K562 (cell line): ENCODE results near the gene CNR2. TPM values are rescaled to one million over a fixed set of nuclear protein-coding genes. Genes with fewer than 3 reads are reported as not detected.

ENCODE experiments used
- CBX3 ChIP-seq, 2 experiments: IDR thresholded peaks; 1 replicate in 1 of 2; 2 replicates in 1 of 2; pipeline ENCODE4 v1.6.1; 2012; ENCODE audit warnings: inconsistent platforms in 2 of 2, low read length in 2 of 2, borderline replicate concordance in 1 of 2, control low read depth in 1 of 2
- ILF3 ChIP-seq: fragments of 450-650 bp; IDR thresholded peaks from 2 replicates; pipeline ENCODE4 v1.6.1; 2018; ENCODE audit warnings: antibody characterized with exemption, mild to moderate bottlenecking, moderate library complexity, borderline replicate concordance
- SP2 ChIP-seq: IDR thresholded peaks from 2 replicates; pipeline ENCODE4 v1.6.1; 2011; ENCODE audit warnings: mild to moderate bottlenecking, low read depth, low read length, moderate library complexity; ENCODE audit not compliant: poor library complexity, severe bottlenecking; ENCODE audit errors: extremely low read depth
- SRSF9 ChIP-seq: fragments of 200-400 bp; formaldehyde crosslinking; IDR thresholded peaks from 2 replicates; pipeline ENCODE4 v1.6.1; 2017; ENCODE audit warnings: low read depth, low read length, borderline replicate concordance
- STAG1 ChIP-seq: sonication (generic); formaldehyde crosslinking; IDR thresholded peaks from 2 replicates; pipeline ENCODE4 v1.5.0; 2020; ENCODE audit warnings: missing genetic modification reagents, borderline replicate concordance
- USF2 ChIP-seq: sonication (generic); formaldehyde crosslinking; IDR thresholded peaks from 2 replicates; pipeline ENCODE4 v1.5.0; 2020; ENCODE audit warnings: missing genetic modification reagents
- ZNF134 ChIP-seq: fragments of 250-450 bp; sonication (Bioruptor Pico); conservative IDR thresholded peaks from 2 replicates; pipeline ENCODE4 v1.4.0; 2020
- ZZZ3 ChIP-seq: fragments of 450-650 bp; IDR thresholded peaks from 2 replicates; pipeline ENCODE4 v1.6.1; 2016; ENCODE audit warnings: antibody characterized with exemption, mild to moderate bottlenecking, moderate library complexity
- polyA plus RNA-seq, 8 experiments: library from polyadenylated mRNA; depleted of rRNA in 4 of 8; stranded (reverse) in 5 of 8; unstranded in 3 of 8; fragments of >200 nt; fragmentation: Nextera tagmentation in 2 of 8; fragmentation: Illumina TruSeq in 1 of 8; extraction: Ambion mirVana in 2 of 8; extraction: Trizol in 1 of 8; gene quantifications; 2 replicates each; pipeline versions ENCODE4 v1.2.1 to v1.2.3, GENCODE V29; 2011 to 2014; ENCODE audit warnings: inconsistent platforms in 1 of 8, missing spikeins in 1 of 8
- total RNA-seq, 7 experiments: library from RNA; depleted of rRNA in 6 of 7; stranded (reverse); fragments of >200 nt in 6 of 7; fragmentation: Illumina TruSeq in 2 of 7; extraction: Trizol in 2 of 7; gene quantifications; 2 replicates each; pipeline versions ENCODE4 v1.2.1 to v1.2.3, GENCODE V29; 2011 to 2021; ENCODE audit warnings: low replicate concordance in 1 of 7
- TF ChIP-seq, protein P1 (sequence below), 3 experiments: IDR thresholded peaks in 2 of 3; conservative IDR thresholded peaks in 1 of 3; 2 replicates each; pipeline ENCODE4 v1.5.1; 2011 to 2012; ENCODE audit warnings: low read length in 3 of 3, mild to moderate bottlenecking in 3 of 3, control low read depth in 2 of 3, improper control_type of control experiment in 1 of 3, inconsistent platforms in 1 of 3, low read depth in 1 of 3, mixed read lengths in 1 of 3, moderate library complexity in 1 of 3; ENCODE audit not compliant: insufficient read depth in 2 of 3
- TF ChIP-seq, protein P2 (sequence below): sonication (generic); formaldehyde crosslinking; IDR thresholded peaks from 2 replicates; pipeline ENCODE4 v1.8.1; 2023; ENCODE audit warnings: missing genetic modification reagents, mild to moderate bottlenecking, borderline replicate concordance
- TF ChIP-seq, protein P3 (sequence below), 2 experiments: fragments of 450-650 bp; conservative IDR thresholded peaks; 2 replicates each; pipeline ENCODE4 v1.6.1; 2017; ENCODE audit warnings: mild to moderate bottlenecking in 2 of 2, moderate library complexity in 2 of 2
- TF ChIP-seq, protein P4 (sequence below): fragments of 250-450 bp; sonication (Bioruptor Pico); IDR thresholded peaks from 2 replicates; pipeline ENCODE4 v1.4.0; 2020; ENCODE audit warnings: mild to moderate bottlenecking, moderate library complexity, borderline replicate concordance

The CNR2 gene
- total and polyA plus RNA-seq, 9 of the 15 experiments (the other 6 are each of a cell fraction or from before 2014, with no cell fraction given): not detected

- TF ChIP-seq USF2 (CRISPR knock-in tag): no peak
- no peak for TF ChIP-seq SRSF9
- TF ChIP-seq ILF3: no peak
- TF ChIP-seq, protein P1, sequence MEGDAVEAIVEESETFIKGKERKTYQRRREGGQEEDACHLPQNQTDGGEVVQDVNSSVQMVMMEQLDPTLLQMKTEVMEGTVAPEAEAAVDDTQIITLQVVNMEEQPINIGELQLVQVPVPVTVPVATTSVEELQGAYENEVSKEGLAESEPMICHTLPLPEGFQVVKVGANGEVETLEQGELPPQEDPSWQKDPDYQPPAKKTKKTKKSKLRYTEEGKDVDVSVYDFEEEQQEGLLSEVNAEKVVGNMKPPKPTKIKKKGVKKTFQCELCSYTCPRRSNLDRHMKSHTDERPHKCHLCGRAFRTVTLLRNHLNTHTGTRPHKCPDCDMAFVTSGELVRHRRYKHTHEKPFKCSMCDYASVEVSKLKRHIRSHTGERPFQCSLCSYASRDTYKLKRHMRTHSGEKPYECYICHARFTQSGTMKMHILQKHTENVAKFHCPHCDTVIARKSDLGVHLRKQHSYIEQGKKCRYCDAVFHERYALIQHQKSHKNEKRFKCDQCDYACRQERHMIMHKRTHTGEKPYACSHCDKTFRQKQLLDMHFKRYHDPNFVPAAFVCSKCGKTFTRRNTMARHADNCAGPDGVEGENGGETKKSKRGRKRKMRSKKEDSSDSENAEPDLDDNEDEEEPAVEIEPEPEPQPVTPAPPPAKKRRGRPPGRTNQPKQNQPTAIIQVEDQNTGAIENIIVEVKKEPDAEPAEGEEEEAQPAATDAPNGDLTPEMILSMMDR (IDR thresholded peaks at IDR 0.05 in 2 of 3, conservative IDR thresholded peaks at IDR 0.05 in 1 of 3; ENCODE audit: insufficient read depth in 2 of 3, low read depth in 1 of 3, low read length in 3 of 3): peak; percentile 90 to 96 (median 95)
- TF ChIP-seq, protein P2, sequence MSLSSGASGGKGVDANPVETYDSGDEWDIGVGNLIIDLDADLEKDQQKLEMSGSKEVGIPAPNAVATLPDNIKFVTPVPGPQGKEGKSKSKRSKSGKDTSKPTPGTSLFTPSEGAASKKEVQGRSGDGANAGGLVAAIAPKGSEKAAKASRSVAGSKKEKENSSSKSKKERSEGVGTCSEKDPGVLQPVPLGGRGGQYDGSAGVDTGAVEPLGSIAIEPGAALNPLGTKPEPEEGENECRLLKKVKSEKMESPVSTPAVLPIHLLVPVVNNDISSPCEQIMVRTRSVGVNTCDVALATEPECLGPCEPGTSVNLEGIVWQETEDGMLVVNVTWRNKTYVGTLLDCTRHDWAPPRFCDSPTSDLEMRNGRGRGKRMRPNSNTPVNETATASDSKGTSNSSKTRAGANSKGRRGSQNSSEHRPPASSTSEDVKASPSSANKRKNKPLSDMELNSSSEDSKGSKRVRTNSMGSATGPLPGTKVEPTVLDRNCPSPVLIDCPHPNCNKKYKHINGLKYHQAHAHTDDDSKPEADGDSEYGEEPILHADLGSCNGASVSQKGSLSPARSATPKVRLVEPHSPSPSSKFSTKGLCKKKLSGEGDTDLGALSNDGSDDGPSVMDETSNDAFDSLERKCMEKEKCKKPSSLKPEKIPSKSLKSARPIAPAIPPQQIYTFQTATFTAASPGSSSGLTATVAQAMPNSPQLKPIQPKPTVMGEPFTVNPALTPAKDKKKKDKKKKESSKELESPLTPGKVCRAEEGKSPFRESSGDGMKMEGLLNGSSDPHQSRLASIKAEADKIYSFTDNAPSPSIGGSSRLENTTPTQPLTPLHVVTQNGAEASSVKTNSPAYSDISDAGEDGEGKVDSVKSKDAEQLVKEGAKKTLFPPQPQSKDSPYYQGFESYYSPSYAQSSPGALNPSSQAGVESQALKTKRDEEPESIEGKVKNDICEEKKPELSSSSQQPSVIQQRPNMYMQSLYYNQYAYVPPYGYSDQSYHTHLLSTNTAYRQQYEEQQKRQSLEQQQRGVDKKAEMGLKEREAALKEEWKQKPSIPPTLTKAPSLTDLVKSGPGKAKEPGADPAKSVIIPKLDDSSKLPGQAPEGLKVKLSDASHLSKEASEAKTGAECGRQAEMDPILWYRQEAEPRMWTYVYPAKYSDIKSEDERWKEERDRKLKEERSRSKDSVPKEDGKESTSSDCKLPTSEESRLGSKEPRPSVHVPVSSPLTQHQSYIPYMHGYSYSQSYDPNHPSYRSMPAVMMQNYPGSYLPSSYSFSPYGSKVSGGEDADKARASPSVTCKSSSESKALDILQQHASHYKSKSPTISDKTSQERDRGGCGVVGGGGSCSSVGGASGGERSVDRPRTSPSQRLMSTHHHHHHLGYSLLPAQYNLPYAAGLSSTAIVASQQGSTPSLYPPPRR (CRISPR knock-in tag): no peak
- TF ChIP-seq, protein P3, sequence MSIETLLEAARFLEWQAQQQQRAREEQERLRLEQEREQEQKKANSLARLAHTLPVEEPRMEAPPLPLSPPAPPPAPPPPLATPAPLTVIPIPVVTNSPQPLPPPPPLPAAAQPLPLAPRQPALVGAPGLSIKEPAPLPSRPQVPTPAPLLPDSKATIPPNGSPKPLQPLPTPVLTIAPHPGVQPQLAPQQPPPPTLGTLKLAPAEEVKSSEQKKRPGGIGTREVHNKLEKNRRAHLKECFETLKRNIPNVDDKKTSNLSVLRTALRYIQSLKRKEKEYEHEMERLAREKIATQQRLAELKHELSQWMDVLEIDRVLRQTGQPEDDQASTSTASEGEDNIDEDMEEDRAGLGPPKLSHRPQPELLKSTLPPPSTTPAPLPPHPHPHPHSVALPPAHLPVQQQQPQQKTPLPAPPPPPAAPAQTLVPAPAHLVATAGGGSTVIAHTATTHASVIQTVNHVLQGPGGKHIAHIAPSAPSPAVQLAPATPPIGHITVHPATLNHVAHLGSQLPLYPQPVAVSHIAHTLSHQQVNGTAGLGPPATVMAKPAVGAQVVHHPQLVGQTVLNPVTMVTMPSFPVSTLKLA (conservative IDR thresholded peaks at IDR 0.05): peak in 1 of 2 experiments; percentile 28; a peak in 2 of 4 replicates
- no peak for TF ChIP-seq SP2
- peak; percentile 54; the same call in 1 of the 2 replicates for TF ChIP-seq STAG1 (CRISPR knock-in tag)
- TF ChIP-seq ZNF134 (CRISPR knock-in tag): no peak
- TF ChIP-seq CBX3 (IDR thresholded peaks at IDR 0.05; ENCODE audit: borderline replicate concordance in 1 of 2, low read length in 2 of 2): peak in 1 of 2 experiments; percentile 43; a peak in 1 of 3 replicates
- no peak for TF ChIP-seq ZZZ3
- TF ChIP-seq, protein P4, sequence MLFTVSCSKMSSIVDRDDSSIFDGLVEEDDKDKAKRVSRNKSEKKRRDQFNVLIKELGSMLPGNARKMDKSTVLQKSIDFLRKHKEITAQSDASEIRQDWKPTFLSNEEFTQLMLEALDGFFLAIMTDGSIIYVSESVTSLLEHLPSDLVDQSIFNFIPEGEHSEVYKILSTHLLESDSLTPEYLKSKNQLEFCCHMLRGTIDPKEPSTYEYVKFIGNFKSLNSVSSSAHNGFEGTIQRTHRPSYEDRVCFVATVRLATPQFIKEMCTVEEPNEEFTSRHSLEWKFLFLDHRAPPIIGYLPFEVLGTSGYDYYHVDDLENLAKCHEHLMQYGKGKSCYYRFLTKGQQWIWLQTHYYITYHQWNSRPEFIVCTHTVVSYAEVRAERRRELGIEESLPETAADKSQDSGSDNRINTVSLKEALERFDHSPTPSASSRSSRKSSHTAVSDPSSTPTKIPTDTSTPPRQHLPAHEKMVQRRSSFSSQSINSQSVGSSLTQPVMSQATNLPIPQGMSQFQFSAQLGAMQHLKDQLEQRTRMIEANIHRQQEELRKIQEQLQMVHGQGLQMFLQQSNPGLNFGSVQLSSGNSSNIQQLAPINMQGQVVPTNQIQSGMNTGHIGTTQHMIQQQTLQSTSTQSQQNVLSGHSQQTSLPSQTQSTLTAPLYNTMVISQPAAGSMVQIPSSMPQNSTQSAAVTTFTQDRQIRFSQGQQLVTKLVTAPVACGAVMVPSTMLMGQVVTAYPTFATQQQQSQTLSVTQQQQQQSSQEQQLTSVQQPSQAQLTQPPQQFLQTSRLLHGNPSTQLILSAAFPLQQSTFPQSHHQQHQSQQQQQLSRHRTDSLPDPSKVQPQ (CRISPR knock-in tag): no peak
Measured at GRCh38 chr1:23916209-23917131, 3.3 kb upstream of the CNR2 start (continued).
